Trophoblast cell (in vitro differentiated cells and primary cell): Measurements from ENCODE around the gene HELZ2.

Experiments used
- DNase-seq, 2 donors: peaks; one replicate each; pipeline ENCODE4 v3.0.0-alpha.2; 2016
- H2AFZ ChIP-seq: 2 replicates; pipeline ENCODE4 v1.6.1; 2013; ENCODE audit warnings: low read length, moderate library complexity, mild to moderate bottlenecking; ENCODE audit not compliant: insufficient read depth, poor library complexity
- H2AK5ac ChIP-seq: 2 replicates; pipeline ENCODE4 v1.6.1; 2013; ENCODE audit warnings: mild to moderate bottlenecking, low read length
- H2BK120ac ChIP-seq: 2 replicates; pipeline ENCODE4 v1.6.1; 2013; ENCODE audit warnings: low read length, mild to moderate bottlenecking, moderate library complexity; ENCODE audit not compliant: insufficient read depth, poor library complexity
- H2BK12ac ChIP-seq: 2 replicates; pipeline ENCODE4 v1.6.1; 2013; ENCODE audit warnings: mild to moderate bottlenecking, low read length, moderate library complexity
- H2BK5ac ChIP-seq: 2 replicates; pipeline ENCODE4 v1.6.1; 2013; ENCODE audit warnings: low read length, low read depth, moderate library complexity, mild to moderate bottlenecking; ENCODE audit not compliant: poor library complexity
- H3K14ac ChIP-seq: 2 replicates; pipeline ENCODE4 v1.6.1; 2013; ENCODE audit warnings: mild to moderate bottlenecking, low read length
- H3K18ac ChIP-seq: 2 replicates; pipeline ENCODE4 v1.6.1; 2013; ENCODE audit warnings: mild to moderate bottlenecking, low read length
- H3K23ac ChIP-seq: 2 replicates; pipeline ENCODE4 v1.6.1; 2013; ENCODE audit warnings: low read length
- H3K27ac ChIP-seq: 2 replicates; pipeline ENCODE4 v1.5.1; 2013; ENCODE audit warnings: low read depth, mild to moderate bottlenecking, inconsistent platforms, low read length, moderate library complexity
- H3K27me3 ChIP-seq: 2 replicates; pipeline ENCODE4 v1.6.1; 2013; ENCODE audit warnings: inconsistent platforms, mild to moderate bottlenecking, low read length, moderate library complexity; ENCODE audit not compliant: insufficient read depth
- H3K36me3 ChIP-seq, 2 experiments: 1 replicate in 1 of 2; 2 replicates in 1 of 2; pipeline ENCODE4 v1.6.1; 2013; ENCODE audit warnings: low read length in 2 of 2, mild to moderate bottlenecking in 2 of 2, moderate library complexity in 1 of 2; ENCODE audit not compliant: insufficient read depth in 2 of 2, control insufficient read depth in 1 of 2
- H3K4ac ChIP-seq: 2 replicates; pipeline ENCODE4 v1.6.1; 2013; ENCODE audit warnings: low read depth, mild to moderate bottlenecking, low read length, moderate library complexity
- H3K4me1 ChIP-seq, 2 experiments: 1 replicate in 1 of 2; 2 replicates in 1 of 2; pipeline ENCODE4 v1.6.1; 2013; ENCODE audit warnings: low read length in 2 of 2, mild to moderate bottlenecking in 2 of 2, moderate library complexity in 1 of 2; ENCODE audit not compliant: insufficient read depth in 2 of 2, control insufficient read depth in 1 of 2
- H3K4me2 ChIP-seq: 2 replicates; pipeline ENCODE4 v1.6.1; 2013; ENCODE audit warnings: inconsistent platforms, mild to moderate bottlenecking, low read length, moderate library complexity
- H3K4me3 ChIP-seq: 2 replicates; pipeline ENCODE4 v1.5.1; 2013; ENCODE audit warnings: mild to moderate bottlenecking, low read depth, low read length, inconsistent platforms
- H3K79me1 ChIP-seq: one replicate; pipeline ENCODE4 v1.6.1; 2013; ENCODE audit warnings: low read length
- H3K79me2 ChIP-seq: 2 replicates; pipeline ENCODE4 v1.6.1; 2013; ENCODE audit warnings: low read length, mild to moderate bottlenecking; ENCODE audit not compliant: control insufficient read depth, insufficient read depth, poor library complexity
- H3K9ac ChIP-seq: 2 replicates; pipeline ENCODE4 v1.6.1; 2013; ENCODE audit warnings: mild to moderate bottlenecking, low read length
- H3K9me3 ChIP-seq: 2 replicates; pipeline ENCODE4 v1.6.1; 2013; ENCODE audit warnings: low read depth, mild to moderate bottlenecking, control low read depth, inconsistent platforms, low read length; ENCODE audit not compliant: insufficient read depth
- H4K12ac ChIP-seq: 2 replicates; pipeline ENCODE4 v1.6.1; 2013; ENCODE audit warnings: low read depth, mild to moderate bottlenecking, low read length, moderate library complexity
- H4K8ac ChIP-seq: 2 replicates; pipeline ENCODE4 v1.6.1; 2013; ENCODE audit warnings: low read depth, mild to moderate bottlenecking, low read length, moderate library complexity
- H4K91ac ChIP-seq: one replicate; pipeline ENCODE4 v1.6.1; 2013; ENCODE audit warnings: low read depth, mild to moderate bottlenecking, low read length, moderate library complexity
- WGBS: extraction: QIAGEN DNeasy Blood & Tissue Kit; methylation state at CpG from one replicate; pipeline ENCODE4 v1.1.7; 2013; ENCODE audit warnings: missing lambda C conversion rate; ENCODE audit not compliant: insufficient read length, insufficient coverage; ENCODE audit errors: extremely low coverage; 5-methylcytosine and 5-hydroxymethylcytosine counted together

HELZ2 gene

DNA sequence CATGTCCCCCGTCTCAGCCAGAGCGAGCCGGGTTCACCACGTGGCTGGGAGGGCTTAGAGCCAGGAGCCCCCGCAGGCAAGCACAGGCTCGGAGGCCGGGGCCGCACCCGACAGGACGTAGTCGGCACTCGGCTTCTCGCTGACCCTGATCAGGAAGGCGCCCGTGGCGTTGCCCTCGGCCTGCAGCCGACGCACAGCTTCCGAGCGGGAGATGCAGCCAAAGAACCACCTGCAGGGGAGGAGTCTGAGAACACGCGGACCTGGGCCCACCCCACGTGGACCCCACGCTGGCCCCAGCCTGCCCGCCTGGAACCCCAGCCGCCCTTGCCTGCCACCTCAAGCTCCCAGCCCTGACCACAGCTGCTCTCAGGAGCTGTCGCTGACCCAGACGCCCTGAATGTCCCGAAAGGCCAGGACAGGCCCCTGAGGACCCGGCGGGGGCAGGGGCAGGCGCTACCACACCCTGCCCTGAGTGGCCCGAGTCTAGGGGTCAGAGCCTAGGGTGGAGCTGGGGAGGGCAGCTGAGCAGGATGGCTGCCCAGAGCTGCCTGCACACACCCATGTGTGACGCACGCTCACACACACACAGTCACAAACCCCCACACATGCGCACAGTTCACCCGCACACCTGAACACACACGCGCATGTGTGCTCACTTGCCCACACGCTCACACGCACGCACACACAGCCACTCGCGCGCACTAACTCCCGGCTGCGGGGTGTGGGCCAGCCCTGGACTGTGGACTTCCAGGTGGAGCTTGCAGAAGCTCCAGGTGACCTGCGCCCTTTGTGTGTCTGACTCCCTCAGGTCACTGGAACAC lies 39.0 kb downstream of the HELZ2 start:
- H2AFZ ChIP-seq: no peak overlapping the region
- no peak overlapping the region for H3K4me3 ChIP-seq
- H2BK120ac ChIP-seq: no peak overlapping the region
- peaks cover 2% of the 10 kb centered on the region for H3K9me3 ChIP-seq
- H2BK12ac ChIP-seq: no peak overlapping the region
- H3K4me2 ChIP-seq: no peak overlapping the region
- H3K23ac ChIP-seq: no peak overlapping the region
- no peaks in the 10 kb centered on the region for H3K36me3 ChIP-seq
- no peak overlapping the region for H2BK5ac ChIP-seq
- H4K8ac ChIP-seq: no peak overlapping the region
- H2AK5ac ChIP-seq: no peak overlapping the region
- WGBS: no CpG with 5 or more reads among the region's 49 CpGs
- H3K18ac ChIP-seq: no peak overlapping the region
- no peak for DNase-seq
- H4K91ac ChIP-seq: no peak overlapping the region
- H3K27ac ChIP-seq: no peak overlapping the region
- H3K4ac ChIP-seq: no peak overlapping the region
- H4K12ac ChIP-seq: no peak overlapping the region
- H3K4me1 ChIP-seq: peaks cover 0 to 3% of the 10 kb centered on the region in 2 experiments
- H3K79me1 ChIP-seq: no peaks in the 10 kb centered on the region
- H3K79me2 ChIP-seq: no peaks in the 10 kb centered on the region
- H3K14ac ChIP-seq: no peak overlapping the region
- H3K9ac ChIP-seq: no peak overlapping the region
- no peaks in the 10 kb centered on the region for H3K27me3 ChIP-seq

GRCh38 chr20:63534427-63534830 lies 39.6 kb downstream of the HELZ2 start:
- Histone ChIP-seq H3K27me3 (no peaks in the 10 kb centered on the region), H3K4ac (no peak overlapping the region), H3K9ac (no peak overlapping the region), H4K8ac (no peak overlapping the region), H4K12ac (no peak overlapping the region), H3K23ac (no peak overlapping the region), H3K79me2 (no peaks in the 10 kb centered on the region), H2BK5ac (no peak overlapping the region), H2AK5ac (no peak overlapping the region), H2BK120ac (no peak overlapping the region), H3K4me1 (peaks cover 0 to 2% of the 10 kb centered on the region in 2 experiments), H3K36me3 (no peaks in the 10 kb centered on the region), H3K18ac (no peak overlapping the region), H2AFZ (no peak overlapping the region), H3K9me3 (peaks cover 2% of the 10 kb centered on the region), H2BK12ac (no peak overlapping the region), H3K4me3 (no peak overlapping the region), H3K27ac (no peak overlapping the region), H3K79me1 (no peaks in the 10 kb centered on the region), H3K14ac (no peak overlapping the region), H3K4me2 (no peak overlapping the region), H4K91ac (no peak overlapping the region)
- no CpG with 5 or more reads among the region's 12 CpGs for WGBS
- DNase-seq: no peak

DNA sequence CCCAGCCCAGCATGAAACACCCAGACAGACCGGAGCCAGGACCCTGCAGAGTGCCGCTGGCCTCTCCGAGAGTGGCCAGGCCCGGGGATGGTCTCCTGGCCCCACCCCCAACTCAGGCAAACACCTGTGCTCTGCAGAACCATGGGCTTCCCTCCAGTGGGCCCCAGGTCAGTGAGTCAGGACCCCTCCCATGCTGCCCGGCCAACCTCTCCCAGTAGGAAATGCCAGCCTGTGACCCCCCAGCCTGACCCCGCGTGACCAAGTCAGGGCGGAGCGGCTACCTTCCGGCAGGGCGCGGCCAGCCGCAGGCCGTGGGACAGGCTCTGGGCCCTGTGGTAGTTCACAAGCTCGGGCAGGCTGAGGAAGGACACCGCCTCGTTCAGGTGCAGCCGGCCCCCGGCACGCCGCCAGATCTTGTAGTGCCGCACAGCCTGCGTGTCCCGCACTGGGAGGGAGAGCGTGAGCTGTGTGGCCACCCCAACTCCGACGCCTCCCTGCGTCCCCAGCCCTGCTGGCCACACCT lies 40.1 kb downstream of the HELZ2 start:
- no peak overlapping the region for H3K4me2 ChIP-seq
- H2AFZ ChIP-seq: no peak overlapping the region
- no peak overlapping the region for H4K12ac ChIP-seq
- peaks cover 2% of the 10 kb centered on the region for H3K9me3 ChIP-seq
- no peak overlapping the region for H2AK5ac ChIP-seq
- no peak overlapping the region for H2BK5ac ChIP-seq
- H3K4me3 ChIP-seq: no peak overlapping the region
- H3K18ac ChIP-seq: no peak overlapping the region
- H3K79me1 ChIP-seq: no peaks in the 10 kb centered on the region
- no peak overlapping the region for H3K23ac ChIP-seq
- no peak overlapping the region for H4K91ac ChIP-seq
- no CpG with 5 or more reads among the region's 28 CpGs for whole genome bisulfite sequencing
- no peaks in the 10 kb centered on the region for H3K27me3 ChIP-seq
- no peak overlapping the region for H4K8ac ChIP-seq
- DNase-seq: no peak
- H2BK12ac ChIP-seq: no peak overlapping the region
- no peak overlapping the region for H3K14ac ChIP-seq
- H3K9ac ChIP-seq: no peak overlapping the region
- peaks cover 0 to 2% of the 10 kb centered on the region in 2 experiments for H3K4me1 ChIP-seq
- H3K27ac ChIP-seq: no peak overlapping the region
- H3K4ac ChIP-seq: no peak overlapping the region
- no peaks in the 10 kb centered on the region for H3K79me2 ChIP-seq
- no peak overlapping the region for H2BK120ac ChIP-seq
- no peaks in the 10 kb centered on the region for H3K36me3 ChIP-seq

DNA sequence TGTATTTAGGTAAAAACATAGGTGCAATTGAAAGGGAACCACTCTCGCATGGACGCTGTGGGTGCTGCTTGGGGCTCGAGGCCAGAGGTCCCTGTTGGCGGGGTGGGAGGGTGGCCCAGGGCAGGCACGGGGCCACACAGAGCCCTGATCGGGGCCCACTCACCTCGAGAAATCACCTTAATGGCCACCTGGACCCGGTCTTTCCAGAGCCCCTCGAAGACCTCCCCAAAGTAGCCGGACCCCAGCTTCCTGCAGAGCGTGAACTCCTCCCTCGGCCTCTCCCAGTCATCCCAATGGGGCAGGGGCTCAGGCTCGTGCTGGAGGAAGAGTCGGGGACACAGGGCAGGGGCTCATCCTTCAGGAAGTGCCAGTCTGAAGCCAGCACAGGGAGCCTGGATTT lies 40.7 kb downstream of the HELZ2 start:
- no peak overlapping the region for H4K8ac ChIP-seq
- no peaks in the 10 kb centered on the region for H3K79me2 ChIP-seq
- H3K9ac ChIP-seq: no peak overlapping the region
- no peak overlapping the region for H4K91ac ChIP-seq
- no peak overlapping the region for H3K18ac ChIP-seq
- H3K27ac ChIP-seq: no peak overlapping the region
- no peaks in the 10 kb centered on the region for H3K27me3 ChIP-seq
- no peak overlapping the region for H3K14ac ChIP-seq
- no peak for DNase-seq
- H3K4ac ChIP-seq: no peak overlapping the region
- H2BK5ac ChIP-seq: no peak overlapping the region
- H2AK5ac ChIP-seq: no peak overlapping the region
- WGBS: no CpG with 5 or more reads among the region's 14 CpGs
- H3K36me3 ChIP-seq: no peaks in the 10 kb centered on the region
- H3K4me2 ChIP-seq: no peak overlapping the region
- no peak overlapping the region for H2AFZ ChIP-seq
- H3K4me1 ChIP-seq: peaks cover 0 to 2% of the 10 kb centered on the region in 2 experiments
- H2BK120ac ChIP-seq: no peak overlapping the region
- no peak overlapping the region for H2BK12ac ChIP-seq
- H3K9me3 ChIP-seq: peaks cover 2% of the 10 kb centered on the region
- H3K23ac ChIP-seq: no peak overlapping the region
- no peak overlapping the region for H3K4me3 ChIP-seq
- H4K12ac ChIP-seq: no peak overlapping the region
- no peaks in the 10 kb centered on the region for H3K79me1 ChIP-seq
